ENCODE data around the gene PLK5. TPM values are rescaled to one million over a fixed set of nuclear protein-coding genes. Genes with fewer than 3 reads are reported as not detected.

The PLK5 gene
- total RNA-seq, 1 donor from 2014 or later = 0.26 TPM

DNA sequence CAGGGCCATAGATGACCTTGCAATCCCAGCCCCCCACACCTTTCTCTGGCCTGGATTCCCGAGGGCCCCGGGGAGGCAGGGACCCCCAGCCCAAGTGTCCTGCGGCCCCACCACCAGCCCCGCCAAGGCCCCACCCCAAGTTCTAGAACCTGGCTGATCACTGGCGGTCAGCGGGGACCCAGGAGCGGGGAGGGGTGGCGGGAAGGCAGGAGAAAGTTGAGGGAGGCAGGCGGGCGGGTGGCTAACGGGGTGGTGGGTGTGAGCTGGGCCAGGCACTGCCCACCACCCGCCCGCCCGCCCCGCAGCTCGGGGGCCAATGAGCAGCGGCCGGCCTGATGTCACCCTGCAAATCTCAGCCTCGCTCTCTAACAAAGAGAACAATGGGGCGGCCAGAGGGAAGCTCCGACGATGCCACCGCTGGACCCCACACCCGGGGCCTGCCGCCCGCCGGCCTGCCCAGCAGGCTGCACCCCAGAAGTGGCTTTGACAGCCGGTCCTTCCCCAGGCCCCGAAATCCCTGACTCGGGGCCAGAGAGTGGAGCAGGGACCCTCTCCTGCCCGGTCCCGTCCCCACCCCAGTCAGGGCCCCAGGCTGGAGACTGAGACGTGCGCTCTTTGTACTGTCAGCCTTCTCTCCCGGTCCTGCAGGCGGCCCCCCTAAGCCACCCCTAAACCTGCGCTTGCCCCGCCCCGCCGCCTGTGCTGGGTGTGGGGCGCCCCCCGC, 42.7 kb downstream of the PLK5 start:
- Mint-ChIP-seq H3K4me1 (ENCODE audit: low read depth) (peaks cover 14% of the 10 kb centered on the region), H3K4me3 (ENCODE audit: low read depth) (peak overlapping the region; percentile 71), H3K36me3 (ENCODE audit: insufficient read depth) (peaks cover 6% of the 10 kb centered on the region), H3K27ac (peak overlapping the region; percentile 87), H3K9me3 (ENCODE audit: low read depth) (no peaks in the 10 kb centered on the region), H3K27me3 (peaks cover 12% of the 10 kb centered on the region)
- TF ChIP-seq, protein P1, sequence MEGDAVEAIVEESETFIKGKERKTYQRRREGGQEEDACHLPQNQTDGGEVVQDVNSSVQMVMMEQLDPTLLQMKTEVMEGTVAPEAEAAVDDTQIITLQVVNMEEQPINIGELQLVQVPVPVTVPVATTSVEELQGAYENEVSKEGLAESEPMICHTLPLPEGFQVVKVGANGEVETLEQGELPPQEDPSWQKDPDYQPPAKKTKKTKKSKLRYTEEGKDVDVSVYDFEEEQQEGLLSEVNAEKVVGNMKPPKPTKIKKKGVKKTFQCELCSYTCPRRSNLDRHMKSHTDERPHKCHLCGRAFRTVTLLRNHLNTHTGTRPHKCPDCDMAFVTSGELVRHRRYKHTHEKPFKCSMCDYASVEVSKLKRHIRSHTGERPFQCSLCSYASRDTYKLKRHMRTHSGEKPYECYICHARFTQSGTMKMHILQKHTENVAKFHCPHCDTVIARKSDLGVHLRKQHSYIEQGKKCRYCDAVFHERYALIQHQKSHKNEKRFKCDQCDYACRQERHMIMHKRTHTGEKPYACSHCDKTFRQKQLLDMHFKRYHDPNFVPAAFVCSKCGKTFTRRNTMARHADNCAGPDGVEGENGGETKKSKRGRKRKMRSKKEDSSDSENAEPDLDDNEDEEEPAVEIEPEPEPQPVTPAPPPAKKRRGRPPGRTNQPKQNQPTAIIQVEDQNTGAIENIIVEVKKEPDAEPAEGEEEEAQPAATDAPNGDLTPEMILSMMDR (IDR thresholded peaks at IDR 0.05; ENCODE audit: unreplicated experiment) = no peak
- peak; percentile 59 for DNase-seq (ENCODE audit: low spot score, unreplicated experiment)

DNA sequence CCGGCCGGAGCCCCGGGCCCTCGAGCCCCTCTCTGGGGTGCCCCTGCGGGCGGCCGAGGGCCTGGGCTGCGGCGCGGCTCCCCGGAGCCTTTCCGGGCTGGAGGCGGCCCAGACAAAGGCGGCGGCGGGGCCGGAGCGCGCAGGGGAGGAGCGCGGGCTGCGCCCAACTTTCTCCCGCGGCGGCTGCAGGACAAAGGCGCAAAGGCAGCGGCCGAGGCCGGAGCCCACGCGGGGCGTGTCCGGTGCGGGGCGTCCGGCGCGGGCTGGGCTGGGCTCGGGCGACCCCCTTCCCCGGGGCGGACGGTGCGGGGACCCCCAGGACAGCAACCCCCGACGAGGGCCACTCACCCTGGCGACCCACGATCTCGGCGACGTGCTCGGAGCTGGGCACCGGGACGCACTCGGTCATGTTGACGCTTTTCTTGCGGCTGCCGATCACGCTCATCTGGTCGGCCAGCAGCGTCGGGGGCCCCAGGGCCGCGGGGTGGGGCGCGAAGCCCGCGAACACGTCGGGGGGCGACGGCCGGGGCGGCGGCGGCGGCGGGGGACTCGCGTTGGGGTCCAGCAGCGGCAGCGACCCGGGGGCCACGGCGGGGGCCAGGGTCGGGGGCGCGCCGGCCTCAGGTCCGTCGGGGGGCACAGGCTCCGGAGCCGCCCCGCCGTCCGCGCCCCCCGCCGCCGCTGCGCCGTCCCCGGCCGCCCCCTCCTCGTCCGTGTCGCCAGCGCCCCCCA, 43.4 kb downstream of the PLK5 start:
- Mint-ChIP-seq H3K9me3 (ENCODE audit: low read depth) (no peaks in the 10 kb centered on the region), H3K4me3 (ENCODE audit: low read depth) (peak overlapping the region; percentile 75), H3K4me1 (ENCODE audit: low read depth) (peaks cover 14% of the 10 kb centered on the region), H3K27ac (peak overlapping the region; percentile 88), H3K27me3 (peaks cover 12% of the 10 kb centered on the region), H3K36me3 (ENCODE audit: insufficient read depth) (peaks cover 6% of the 10 kb centered on the region)
- DNase-seq (ENCODE audit: low spot score, unreplicated experiment) = no peak
- TF ChIP-seq, protein P1 (IDR thresholded peaks at IDR 0.05; ENCODE audit: unreplicated experiment) = no peak

DNA sequence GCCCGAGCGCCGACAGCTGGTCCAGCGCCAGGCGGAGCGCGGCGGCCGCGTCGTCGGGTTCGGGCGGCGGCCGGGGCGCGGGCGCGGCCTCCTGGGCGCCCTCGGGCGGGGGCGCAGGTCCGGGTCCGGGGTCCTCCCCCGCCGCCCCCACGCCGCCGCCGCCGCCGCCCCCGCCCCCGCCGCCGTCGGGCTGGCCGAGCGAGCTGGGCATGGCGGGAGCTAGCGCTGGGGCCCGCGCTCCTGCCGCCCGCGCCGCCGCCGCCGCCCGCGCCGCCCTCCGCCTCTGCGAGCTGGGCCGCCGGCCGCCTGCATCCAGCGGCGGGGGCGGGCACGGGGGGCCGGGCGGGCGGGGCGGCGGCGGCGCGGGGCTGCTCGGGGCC, 44.0 kb downstream of the PLK5 start:
- no peak for DNase-seq (ENCODE audit: low spot score, unreplicated experiment)
- no peak overlapping the region for H3K4me3 Mint-ChIP-seq (ENCODE audit: low read depth)
- peaks cover 14% of the 10 kb centered on the region for H3K4me1 Mint-ChIP-seq (ENCODE audit: low read depth)
- peaks cover 12% of the 10 kb centered on the region for H3K27me3 Mint-ChIP-seq
- H3K36me3 Mint-ChIP-seq (ENCODE audit: insufficient read depth) = peaks cover 5% of the 10 kb centered on the region
- H3K9me3 Mint-ChIP-seq (ENCODE audit: low read depth) = no peaks in the 10 kb centered on the region
- no peak overlapping the region for H3K27ac Mint-ChIP-seq
- TF ChIP-seq, protein P1 (IDR thresholded peaks at IDR 0.05; ENCODE audit: unreplicated experiment) = no peak

DNA sequence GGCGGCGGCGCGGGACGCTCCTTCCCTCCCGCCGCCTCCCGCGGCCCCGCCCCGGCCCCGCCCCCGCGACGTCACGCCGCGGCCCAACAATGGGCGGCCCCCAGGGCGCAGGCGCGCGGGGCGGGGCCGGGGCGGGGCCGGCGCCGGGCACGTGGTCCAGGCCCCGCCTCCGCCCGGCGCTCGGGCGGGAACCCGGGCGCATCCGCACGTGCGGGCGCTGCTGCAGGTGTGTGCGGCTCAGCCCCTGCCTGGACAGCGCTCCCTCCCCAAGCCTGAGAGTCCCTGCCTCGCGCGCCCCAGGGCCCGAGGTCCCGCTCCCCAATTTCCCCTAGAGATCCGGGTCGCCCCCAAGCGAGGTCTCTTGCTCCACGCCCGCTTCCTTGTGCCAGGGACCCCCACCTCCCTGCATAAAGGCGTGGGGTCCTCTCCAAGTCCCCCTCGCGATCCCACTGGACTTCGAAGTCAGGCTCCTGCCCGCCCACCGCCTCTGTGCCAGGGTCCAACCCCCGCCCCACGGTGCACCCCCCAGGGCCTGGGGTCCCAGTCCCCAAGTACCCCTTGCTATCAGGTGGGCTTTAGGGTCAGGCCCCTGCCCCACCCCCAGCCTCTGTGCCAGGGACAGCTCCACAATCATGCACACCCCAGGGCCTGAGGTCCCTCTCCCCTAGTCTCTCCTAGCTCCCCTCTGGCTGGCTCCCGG, 44.6 kb downstream of the PLK5 start, which contains the start of gene MEX3D:
Gene MEX3D, minus strand, starts transcription at position 6 of the 700 bp plus-strand sequence. CDS start 267 bp downstream, outside the sequence.
- H3K9me3 Mint-ChIP-seq (ENCODE audit: low read depth) = no peaks in the 10 kb centered on the region
- H3K4me1 Mint-ChIP-seq (ENCODE audit: low read depth) = peaks cover 14% of the 10 kb centered on the region
- peak; percentile 73 for DNase-seq (ENCODE audit: low spot score, unreplicated experiment)
- TF ChIP-seq, protein P1 (IDR thresholded peaks at IDR 0.05; ENCODE audit: unreplicated experiment) = no peak
- H3K36me3 Mint-ChIP-seq (ENCODE audit: insufficient read depth) = peaks cover 2% of the 10 kb centered on the region
- peak within 1 kb of the TSS; percentile 88 for H3K27ac Mint-ChIP-seq
- H3K4me3 Mint-ChIP-seq (ENCODE audit: low read depth) = peak within 1 kb of the TSS; percentile 75
- peaks cover 12% of the 10 kb centered on the region for H3K27me3 Mint-ChIP-seq

DNA sequence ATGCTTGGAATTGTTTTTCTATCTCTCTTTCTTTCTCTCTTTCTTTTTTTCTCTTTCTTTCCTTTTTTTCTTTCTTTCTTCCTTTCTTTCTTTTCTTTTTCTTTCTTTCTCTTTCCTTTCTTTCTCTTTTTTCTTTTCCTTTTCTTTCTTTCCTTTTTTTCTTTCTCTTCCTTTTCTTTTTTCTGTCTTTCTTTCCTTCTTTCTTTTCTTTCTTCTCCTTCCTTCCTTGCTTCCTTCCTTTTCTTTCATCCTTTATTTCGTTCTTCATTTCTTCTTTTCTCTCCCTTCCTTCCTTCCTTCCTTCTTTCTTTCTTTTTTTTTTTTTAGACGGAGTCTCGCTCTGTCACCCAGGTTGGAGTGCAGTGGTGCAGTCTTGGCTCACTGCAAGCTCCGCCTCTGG, 46.1 kb downstream of the PLK5 start:
- Mint-ChIP-seq H3K36me3 (ENCODE audit: insufficient read depth) (no peaks in the 10 kb centered on the region), H3K4me1 (ENCODE audit: low read depth) (peaks cover 10% of the 10 kb centered on the region), H3K27me3 (peaks cover 12% of the 10 kb centered on the region), H3K27ac (peak overlapping the region; percentile 90), H3K4me3 (ENCODE audit: low read depth) (peak overlapping the region; percentile 66), H3K9me3 (ENCODE audit: low read depth) (no peaks in the 10 kb centered on the region)
- TF ChIP-seq, protein P1 (IDR thresholded peaks at IDR 0.05; ENCODE audit: unreplicated experiment) = no peak
- no peak for DNase-seq (ENCODE audit: low spot score, unreplicated experiment)

Measured in progenitor cell of endocrine pancreas (in vitro differentiated cells).